Non-pigmented ciliary epithelial cell (primary cell): Measurements from ENCODE around the gene A4GALT.
"Not testable (repeated sequence)": the region's sequence is repeated elsewhere in the genome, so short reads cannot be mapped to it uniquely, and the experiment has no call there.

Experiments used
- DNase-seq: peaks from one replicate; pipeline ENCODE4 v3.0.0-alpha.2; 2010; ENCODE audit warnings: low read depth

The A4GALT gene

GRCh38 chr22:42680648-42681047 is 40.0 kb downstream of the A4GALT start:
- peak; percentile 90 for DNase-seq

- DNase-seq, result no peak
Observed at GRCh38 chr22:42679691-42680090, 41.0 kb downstream of the A4GALT start.

GRCh38 chr22:42678894-42679293 is 41.8 kb downstream of the A4GALT start:
- no peak for DNase-seq

GRCh38 chr22:42677936-42678335 is 42.7 kb downstream of the A4GALT start:
- DNase-seq, result not testable (repeated sequence)

GRCh38 chr22:42676059-42676607 is 44.5 kb downstream of the A4GALT start:
- DNase-seq, result no peak

GRCh38 chr22:42673898-42674401 is 46.7 kb downstream of the A4GALT start:
- DNase-seq, result no peak

GRCh38 chr22:42673071-42673470 is 47.6 kb downstream of the A4GALT start:
- DNase-seq, result not testable (repeated sequence)

GRCh38 chr22:42670921-42671709 is 49.6 kb downstream of the A4GALT start:
- no peak for DNase-seq

GRCh38 chr22:42670046-42670445 is 50.6 kb downstream of the A4GALT start:
- no peak for DNase-seq

GRCh38 chr22:42666393-42666792 is 54.3 kb downstream of the A4GALT start:
- DNase-seq, result not testable (repeated sequence)

- no peak for DNase-seq
Observed at GRCh38 chr22:42664976-42665831, 55.5 kb downstream of the A4GALT start.

GRCh38 chr22:42661985-42662831 is 58.5 kb downstream of the A4GALT start:
- no peak for DNase-seq

GRCh38 chr22:42656578-42656977 is 64.1 kb downstream of the A4GALT start:
- DNase-seq, result no peak

- no peak for DNase-seq
Observed at GRCh38 chr22:42655693-42656092, 65.0 kb downstream of the A4GALT start.

GRCh38 chr22:42654436-42655073 is 66.1 kb downstream of the A4GALT start:
- DNase-seq, result no peak

GRCh38 chr22:42653999-42654398 is 66.7 kb downstream of the A4GALT start:
- DNase-seq, result no peak

- DNase-seq, result no peak
Observed at GRCh38 chr22:42651134-42651533, 69.5 kb downstream of the A4GALT start.

- no peak for DNase-seq
Observed at GRCh38 chr22:42649246-42650099, 71.2 kb downstream of the A4GALT start, which contains the start of gene CYB5R3. Gene CYB5R3 (minus strand): TSS chr22:42649392. CDS start chr22:42649315, 77 bp downstream.

- DNase-seq, result no peak
Observed at GRCh38 chr22:42648368-42649245, 72.1 kb downstream of the A4GALT start.
